Brain microvascular endothelial cell (primary cell): ENCODE results near the gene SMYD5.
A peak's percentile ranks its signal among the peaks of the same experiment; 100 is the strongest.

Experiments
- DNase-seq: peaks from one replicate; pipeline ENCODE4 v3.0.0-alpha.2; 2020
- H3K27ac ChIP-seq: fragments of 250-450 bp; sonication (Bioruptor Pico); 2 replicates; pipeline ENCODE4 v1.5.1; 2020; ENCODE audit warnings: mild to moderate bottlenecking, moderate library complexity
- H3K27me3 ChIP-seq: fragments of 250-450 bp; sonication (Bioruptor Pico); replicated peaks from 2 replicates; pipeline ENCODE4 v1.5.1; 2020; ENCODE audit warnings: mild to moderate bottlenecking
- H3K36me3 ChIP-seq: fragments of 250-450 bp; sonication (Bioruptor Pico); replicated peaks from 2 replicates; pipeline ENCODE4 v1.5.1; 2020; ENCODE audit warnings: mild to moderate bottlenecking
- H3K4me3 ChIP-seq: 2 replicates; pipeline ENCODE4 v1.5.1; 2011; ENCODE audit warnings: low read depth, mild to moderate bottlenecking, control low read depth, low read length, moderate library complexity
- CTCF ChIP-seq: IDR thresholded peaks from 2 replicates; pipeline ENCODE4 v1.5.1; 2011; ENCODE audit warnings: low read depth, mild to moderate bottlenecking, moderate library complexity, low read length, control low read depth, inconsistent platforms; ENCODE audit errors: missing control alignments
- in situ Hi-C: cut with HindIII; loops from 2 replicates; pipeline ENCODE4 v1.10.0; 2017; ENCODE audit warnings: low sequenced_read_pairs, low pct_ligation_motif_present

Gene SMYD5

GRCh38 chr2:73258186-73258912 is 44.3 kb downstream of the SMYD5 start:
- no peak overlapping the region for H3K27ac ChIP-seq
- DNase-seq, result no peak
- H3K27me3 ChIP-seq, result no peaks in the 10 kb centered on the region
- in situ Hi-C loops, result no loop called here
- H3K36me3 ChIP-seq, result peaks cover 10% of the 10 kb centered on the region
- TF ChIP-seq CTCF, result no peak
- no peak overlapping the region for H3K4me3 ChIP-seq

GRCh38 chr2:73258913-73259215 is 44.8 kb downstream of the SMYD5 start:
- in situ Hi-C loops, result no loop called here
- Histone ChIP-seq H3K36me3 (peaks cover 4% of the 10 kb centered on the region), H3K27ac (no peak overlapping the region), H3K27me3 (no peaks in the 10 kb centered on the region), H3K4me3 (no peak overlapping the region)
- TF ChIP-seq CTCF, result no peak
- DNase-seq, result no peak

GRCh38 chr2:73259276-73259675 is 45.2 kb downstream of the SMYD5 start:
- DNase-seq, result no peak
- H3K4me3 ChIP-seq, result no peak overlapping the region
- H3K27me3 ChIP-seq, result no peaks in the 10 kb centered on the region
- no peak for TF ChIP-seq CTCF
- H3K27ac ChIP-seq, result no peak overlapping the region
- in situ Hi-C loops, result no loop called here
- H3K36me3 ChIP-seq, result peaks cover under 1% of the 10 kb centered on the region

- Histone ChIP-seq H3K27me3 (no peaks in the 10 kb centered on the region), H3K36me3 (no peaks in the 10 kb centered on the region), H3K4me3 (no peak overlapping the region), H3K27ac (no peak overlapping the region)
- in situ Hi-C loops, result no loop called here
- DNase-seq, result no peak
- no peak for TF ChIP-seq CTCF
These were observed 45.8 kb downstream of the SMYD5 start for GRCh38 chr2:73259704-73260337.

- no peaks in the 10 kb centered on the region for H3K27me3 ChIP-seq
- TF ChIP-seq CTCF, result peak; percentile 74
- in situ Hi-C loops, result no loop called here
- H3K27ac ChIP-seq, result no peak overlapping the region
- DNase-seq, result peak; percentile 25
- H3K4me3 ChIP-seq, result no peak overlapping the region
- H3K36me3 ChIP-seq, result no peaks in the 10 kb centered on the region
These were observed 46.4 kb downstream of the SMYD5 start for GRCh38 chr2:73260338-73260984.
